ENCODE measurements around the gene NAGS. TPM values are rescaled to one million over a fixed set of nuclear protein-coding genes. Genes with fewer than 3 reads are reported as not detected.
"Not testable (repeated sequence)": the region's sequence is repeated elsewhere in the genome, so short reads cannot be mapped to it uniquely, and the experiment has no call there.

The NAGS gene
- total and polyA plus RNA-seq, 2 donors (not counting 1 experiment from before 2014, with no cell fraction given), result 0.58 to 7.4 TPM

- H3K9ac ChIP-seq (ENCODE audit: insufficient read depth, low read length), result no peak overlapping the region
- H3K79me2 ChIP-seq (ENCODE audit: control insufficient read depth, insufficient read depth, low read length), result no peaks in the 10 kb centered on the region
- peak overlapping the region in 1 of 4 experiments; percentile 33 for H3K4me3 ChIP-seq (replicated peaks in 1 of 4; ENCODE audit: control extremely low read depth in 1 of 4, insufficient read depth in 1 of 4, low read depth in 3 of 4, low read length in 4 of 4)
- no peak overlapping the region for H3K27ac ChIP-seq (ENCODE audit: insufficient read depth, low read length)
- peak overlapping the region; percentile 45 for H2AFZ ChIP-seq (ENCODE audit: low read length)
- H3K36me3 ChIP-seq (ENCODE audit: control insufficient read depth, insufficient read depth, low read length), result no peaks in the 10 kb centered on the region
- peak overlapping the region; percentile 73 for H3K4me2 ChIP-seq (ENCODE audit: extremely low read depth, insufficient read depth, low read length)
- peaks cover 5% of the 10 kb centered on the region for H3K27me3 ChIP-seq (ENCODE audit: control insufficient read depth, insufficient read depth, low read length)
- no peaks in the 10 kb centered on the region for H3K9me3 ChIP-seq (ENCODE audit: control insufficient read depth, insufficient read depth, low read depth, low read length)
- TF ChIP-seq CTCF (conservative IDR thresholded peaks at IDR 0.05 in 1 of 2, IDR thresholded peaks at IDR 0.05 in 1 of 2; ENCODE audit: low read depth in 1 of 2, low read length in 2 of 2) (no peak), EZH2 (IDR thresholded peaks at IDR 0.05; ENCODE audit: low read length, missing control alignments) (no peak)
- no peaks in the 10 kb centered on the region for H4K20me1 ChIP-seq (ENCODE audit: control insufficient read depth, extremely low read depth, insufficient read depth, low read length)
- DNase-seq (ENCODE audit: low read depth in 2 of 2), result no peak
- H3K4me1 ChIP-seq (ENCODE audit: control insufficient read depth, extremely low read depth, insufficient read depth, low read length), result no peaks in the 10 kb centered on the region
Measured at GRCh38 chr17:43967251-43967875, 37.1 kb upstream of the NAGS start.

- H3K4me2 ChIP-seq (ENCODE audit: extremely low read depth, insufficient read depth, low read length), result no peak overlapping the region
- no peak overlapping the region for H3K27ac ChIP-seq (ENCODE audit: insufficient read depth, low read length)
- H3K4me1 ChIP-seq (ENCODE audit: control insufficient read depth, extremely low read depth, insufficient read depth, low read length), result no peaks in the 10 kb centered on the region
Measured at GRCh38 chr17:43970366-43970765, 34.1 kb upstream of the NAGS start.

GRCh38 chr17:43971436-43971835, 33.0 kb upstream of the NAGS start:
- not testable (repeated sequence) for H3K4me2 ChIP-seq (ENCODE audit: extremely low read depth, insufficient read depth, low read length); H3K9me3 ChIP-seq (ENCODE audit: control insufficient read depth, insufficient read depth, low read depth, low read length); H3K4me1 ChIP-seq (ENCODE audit: control insufficient read depth, extremely low read depth, insufficient read depth, low read length); H3K79me2 ChIP-seq (ENCODE audit: control insufficient read depth, insufficient read depth, low read length); H3K27me3 ChIP-seq (ENCODE audit: control insufficient read depth, insufficient read depth, low read length); H3K9ac ChIP-seq (ENCODE audit: insufficient read depth, low read length); H4K20me1 ChIP-seq (ENCODE audit: control insufficient read depth, extremely low read depth, insufficient read depth, low read length); H3K4me3 ChIP-seq (replicated peaks in 1 of 4; ENCODE audit: control extremely low read depth in 1 of 4, insufficient read depth in 1 of 4, low read depth in 3 of 4, low read length in 4 of 4); H3K27ac ChIP-seq (ENCODE audit: insufficient read depth, low read length); DNase-seq (ENCODE audit: low read depth in 2 of 2); H3K36me3 ChIP-seq (ENCODE audit: control insufficient read depth, insufficient read depth, low read length); H2AFZ ChIP-seq (ENCODE audit: low read length)

More at GRCh38 chr17:43970366-43970765, 34.1 kb upstream of the NAGS start:
- no peak for DNase-seq (ENCODE audit: low read depth in 2 of 2)
- TF ChIP-seq EZH2 (IDR thresholded peaks at IDR 0.05; ENCODE audit: low read length, missing control alignments), result no peak
- no peak for TF ChIP-seq CTCF (conservative IDR thresholded peaks at IDR 0.05 in 1 of 2, IDR thresholded peaks at IDR 0.05 in 1 of 2; ENCODE audit: low read depth in 1 of 2, low read length in 2 of 2)
- Histone ChIP-seq H4K20me1 (ENCODE audit: control insufficient read depth, extremely low read depth, insufficient read depth, low read length) (no peaks in the 10 kb centered on the region), H3K9ac (ENCODE audit: insufficient read depth, low read length) (no peak overlapping the region), H3K79me2 (ENCODE audit: control insufficient read depth, insufficient read depth, low read length) (no peaks in the 10 kb centered on the region), H3K9me3 (ENCODE audit: control insufficient read depth, insufficient read depth, low read depth, low read length) (no peaks in the 10 kb centered on the region), H3K4me3 (replicated peaks in 1 of 4; ENCODE audit: control extremely low read depth in 1 of 4, insufficient read depth in 1 of 4, low read depth in 3 of 4, low read length in 4 of 4) (no peak overlapping the region), H2AFZ (ENCODE audit: low read length) (no peak overlapping the region), H3K36me3 (ENCODE audit: control insufficient read depth, insufficient read depth, low read length) (no peaks in the 10 kb centered on the region), H3K27me3 (ENCODE audit: control insufficient read depth, insufficient read depth, low read length) (peaks cover 3% of the 10 kb centered on the region)

- not testable (repeated sequence) for H3K9me3 ChIP-seq (ENCODE audit: control insufficient read depth, insufficient read depth, low read depth, low read length); H3K4me2 ChIP-seq (ENCODE audit: extremely low read depth, insufficient read depth, low read length); H3K4me3 ChIP-seq (replicated peaks in 1 of 4; ENCODE audit: control extremely low read depth in 1 of 4, insufficient read depth in 1 of 4, low read depth in 3 of 4, low read length in 4 of 4); DNase-seq (ENCODE audit: low read depth in 2 of 2); H3K4me1 ChIP-seq (ENCODE audit: control insufficient read depth, extremely low read depth, insufficient read depth, low read length); H3K79me2 ChIP-seq (ENCODE audit: control insufficient read depth, insufficient read depth, low read length); H3K9ac ChIP-seq (ENCODE audit: insufficient read depth, low read length); H2AFZ ChIP-seq (ENCODE audit: low read length); H3K36me3 ChIP-seq (ENCODE audit: control insufficient read depth, insufficient read depth, low read length); H3K27me3 ChIP-seq (ENCODE audit: control insufficient read depth, insufficient read depth, low read length); H4K20me1 ChIP-seq (ENCODE audit: control insufficient read depth, extremely low read depth, insufficient read depth, low read length); H3K27ac ChIP-seq (ENCODE audit: insufficient read depth, low read length)
Measured at GRCh38 chr17:43972444-43973212, 31.8 kb upstream of the NAGS start.
